ENCODE measurements around the gene H3-3A. TPM values are rescaled to one million over a fixed set of nuclear protein-coding genes. Genes with fewer than 3 reads are reported as not detected.

The H3-3A gene
- total RNA-seq, 1 experiment from 2014 or later, result 568 TPM

GRCh38 chr1:226120398-226120797 is 57.9 kb downstream of the H3-3A start:
- Mint-ChIP-seq H3K27me3 (ENCODE audit: unreplicated experiment) (peaks cover 9% of the 10 kb centered on the region), H3K9me3 (ENCODE audit: low read depth, unreplicated experiment) (no peaks in the 10 kb centered on the region), H3K4me3 (ENCODE audit: low read depth, unreplicated experiment) (peak overlapping the region; percentile 82), H3K27ac (ENCODE audit: unreplicated experiment) (peak overlapping the region; percentile 87), H3K36me3 (ENCODE audit: insufficient read depth, unreplicated experiment) (peaks cover 45% of the 10 kb centered on the region), H3K4me1 (ENCODE audit: low read depth, unreplicated experiment) (peaks cover 37% of the 10 kb centered on the region)
- intact Hi-C loops (cut with micrococcal nuclease; ENCODE audit: unreplicated experiment), result loop anchor here (5.0 kb wide), 2 partner anchors 38 to 123 kb away; partner anchors contain the start of gene SDE2
- DNase-seq, result no peak
- no peak for TF ChIP-seq CTCF (IDR thresholded peaks at IDR 0.05; ENCODE audit: unreplicated experiment)
- CTCF ChIA-PET, result interaction anchor here (0.6 to 1.5 kb wide), 2 partner anchors 56 to 675 kb away, joined by 3 to 16 read pairs; no protein-coding TSS in a partner anchor
- no TSS peak for BruUV-seq (replicated peaks)

DNA sequence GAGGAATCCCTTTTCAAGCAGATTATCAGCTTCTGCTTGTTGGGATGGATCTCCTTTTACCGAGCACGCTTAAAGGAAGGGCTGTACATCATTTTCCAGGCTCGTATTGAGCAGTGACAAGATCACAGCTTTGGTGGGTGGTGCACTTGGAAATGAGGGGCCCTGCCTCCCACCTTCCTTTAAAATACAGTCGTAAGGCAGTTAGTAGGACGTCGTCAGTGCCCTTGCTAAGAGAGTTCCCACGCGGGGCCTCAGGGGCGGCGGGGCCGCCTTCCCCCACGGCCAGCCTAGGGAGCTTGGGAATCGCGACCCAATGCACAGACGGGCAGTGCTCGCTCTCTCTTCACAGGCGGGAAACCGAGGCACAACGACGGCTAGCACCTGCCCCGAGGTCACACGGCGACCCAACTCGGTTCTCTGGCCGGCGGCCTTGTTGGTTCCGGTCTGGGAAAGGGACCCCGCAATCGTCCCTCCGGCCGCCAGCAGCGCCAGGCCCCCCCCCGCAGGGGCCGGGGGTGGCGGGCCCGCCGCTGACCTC is 58.6 kb downstream of the H3-3A start:
- peak overlapping the region; percentile 82 for H3K4me3 Mint-ChIP-seq (ENCODE audit: low read depth, unreplicated experiment)
- H3K9me3 Mint-ChIP-seq (ENCODE audit: low read depth, unreplicated experiment), result no peaks in the 10 kb centered on the region
- peak overlapping the region; percentile 87 for H3K27ac Mint-ChIP-seq (ENCODE audit: unreplicated experiment)
- peaks cover 46% of the 10 kb centered on the region for H3K36me3 Mint-ChIP-seq (ENCODE audit: insufficient read depth, unreplicated experiment)
- TF ChIP-seq CTCF (IDR thresholded peaks at IDR 0.05; ENCODE audit: unreplicated experiment), result no peak
- CTCF ChIA-PET, result interaction anchor here (0.6 to 1.5 kb wide), 2 partner anchors 56 to 676 kb away, joined by 3 to 16 read pairs; no protein-coding TSS in a partner anchor
- H3K27me3 Mint-ChIP-seq (ENCODE audit: unreplicated experiment), result peaks cover 9% of the 10 kb centered on the region
- intact Hi-C loops (cut with micrococcal nuclease; ENCODE audit: unreplicated experiment), result loop anchor here (5.0 kb wide), 2 partner anchors 39 to 124 kb away; partner anchors contain the start of gene SDE2
- BruUV-seq (replicated peaks), result no TSS peak
- no peak for DNase-seq
- H3K4me1 Mint-ChIP-seq (ENCODE audit: low read depth, unreplicated experiment), result peaks cover 42% of the 10 kb centered on the region

Other genes starting within 250 kb of the H3-3A start
- 253 and 303 TPM in 2 replicates for gene TMEM63A, start 180.3 kb upstream of the H3-3A start, total RNA-seq (2022)
- gene LEFTY1, start 173.6 kb upstream of the H3-3A start, total RNA-seq (2022), result 0.59 TPM in 1 of 2 replicates, not detected in the other
- gene PYCR2, start 138.5 kb upstream of the H3-3A start, total RNA-seq (2022), result 81.6 and 91.9 TPM in 2 replicates
- gene LEFTY2, start 121.5 kb upstream of the H3-3A start, total RNA-seq (2022), result not detected in 2 replicates
- 26.2 and 28.1 TPM in 2 replicates for gene SDE2, start 63.4 kb upstream of the H3-3A start, total RNA-seq (2022)
- gene ACBD3, start 124.0 kb downstream of the H3-3A start, total RNA-seq (2022), result 50.3 and 51.6 TPM in 2 replicates
- not detected in 2 replicates for gene MIXL1, start 160.9 kb downstream of the H3-3A start, total RNA-seq (2022)
- gene LIN9, start 246.4 kb downstream of the H3-3A start, total RNA-seq (2022), result 13.6 and 14.3 TPM in 2 replicates

All from Calu3 (cell line).